OCI-LY3 (cell line): Measurements from ENCODE around the gene TMEM151A.

Experiments used
- EZH2phosphoT487 ChIP-seq: fragments of 200-600 bp; shearing (Covaris generic); IDR thresholded peaks from 2 replicates; pipeline ENCODE4 v1.6.1; 2018; ENCODE audit warnings: antibody characterized with exemption, mixed run types, low read depth
- TF ChIP-seq, protein P1 (sequence below): fragments of 200-600, 300-600 bp; sonication (generic); IDR thresholded peaks from 2 replicates; pipeline ENCODE4 v1.5.1; 2014; ENCODE audit warnings: antibody characterized with exemption, low read length, low read depth

DNA sequence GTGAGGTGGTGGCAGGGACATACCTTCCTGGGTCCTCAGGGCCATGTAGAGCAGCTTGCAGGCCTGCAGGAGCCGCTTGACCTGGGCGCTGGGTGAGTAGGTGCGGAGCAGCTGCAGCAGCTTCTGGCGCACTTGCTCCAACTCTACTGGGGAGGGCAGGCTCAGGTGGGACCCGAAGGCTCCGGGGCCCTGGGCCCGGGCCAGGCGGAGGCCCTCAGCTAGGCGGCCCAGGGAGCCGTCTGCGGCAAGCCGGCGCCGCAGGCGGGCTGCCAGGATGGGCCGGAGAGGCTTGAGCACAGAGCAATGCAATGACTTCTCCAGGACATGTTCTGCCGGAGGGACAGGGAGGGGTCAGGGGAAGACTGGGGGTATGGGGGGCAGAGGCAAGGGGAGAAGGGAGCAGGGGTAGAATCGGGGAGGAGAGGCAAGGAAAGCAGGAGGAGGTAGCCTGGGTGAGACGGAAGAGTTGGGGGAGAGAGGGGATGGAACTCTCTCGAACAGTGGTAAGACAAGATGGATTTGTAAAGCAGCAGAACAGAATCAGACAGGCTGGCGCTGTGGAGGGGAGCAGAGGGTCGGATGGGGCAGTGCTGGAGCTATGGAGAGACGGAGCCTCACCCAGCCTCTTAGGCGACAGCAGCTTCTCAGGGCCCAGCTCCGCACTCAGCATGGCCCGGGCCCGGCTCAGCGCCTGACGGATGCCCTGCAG lies 42.4 kb downstream of the TMEM151A start:
- TF ChIP-seq, protein P1, sequence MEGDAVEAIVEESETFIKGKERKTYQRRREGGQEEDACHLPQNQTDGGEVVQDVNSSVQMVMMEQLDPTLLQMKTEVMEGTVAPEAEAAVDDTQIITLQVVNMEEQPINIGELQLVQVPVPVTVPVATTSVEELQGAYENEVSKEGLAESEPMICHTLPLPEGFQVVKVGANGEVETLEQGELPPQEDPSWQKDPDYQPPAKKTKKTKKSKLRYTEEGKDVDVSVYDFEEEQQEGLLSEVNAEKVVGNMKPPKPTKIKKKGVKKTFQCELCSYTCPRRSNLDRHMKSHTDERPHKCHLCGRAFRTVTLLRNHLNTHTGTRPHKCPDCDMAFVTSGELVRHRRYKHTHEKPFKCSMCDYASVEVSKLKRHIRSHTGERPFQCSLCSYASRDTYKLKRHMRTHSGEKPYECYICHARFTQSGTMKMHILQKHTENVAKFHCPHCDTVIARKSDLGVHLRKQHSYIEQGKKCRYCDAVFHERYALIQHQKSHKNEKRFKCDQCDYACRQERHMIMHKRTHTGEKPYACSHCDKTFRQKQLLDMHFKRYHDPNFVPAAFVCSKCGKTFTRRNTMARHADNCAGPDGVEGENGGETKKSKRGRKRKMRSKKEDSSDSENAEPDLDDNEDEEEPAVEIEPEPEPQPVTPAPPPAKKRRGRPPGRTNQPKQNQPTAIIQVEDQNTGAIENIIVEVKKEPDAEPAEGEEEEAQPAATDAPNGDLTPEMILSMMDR = no peak
- TF ChIP-seq EZH2phosphoT487 = no peak
